Liver (tissue), 9 donors: ENCODE results near the gene SNRPB. TPM values are rescaled to one million over a fixed set of nuclear protein-coding genes. Genes with fewer than 3 reads are reported as not detected.

Experiments
- DNase-seq: peaks from one replicate; pipeline ENCODE4 v3.0.0-alpha.2; 2017; ENCODE audit warnings: low spot score
- H3K27ac ChIP-seq, 2 donors: one replicate each; pipeline ENCODE4 v1.7.0; 2013; ENCODE audit warnings: inconsistent platforms in 2 of 2, low read length in 2 of 2, control low read depth in 1 of 2, low read depth in 1 of 2, mild to moderate bottlenecking in 1 of 2
- H3K27me3 ChIP-seq, 4 donors: one replicate each; pipeline versions ENCODE4 v1.6.1 to v1.7.0; 2013; ENCODE audit warnings: low read length in 3 of 4, inconsistent platforms in 1 of 4, mild to moderate bottlenecking in 1 of 4, moderate library complexity in 1 of 4; ENCODE audit not compliant: control insufficient read depth in 4 of 4, insufficient read depth in 4 of 4
- H3K36me3 ChIP-seq, 4 donors: one replicate each; pipeline versions ENCODE4 v1.6.1 to v1.7.0; 2013; ENCODE audit warnings: low read length in 3 of 4, mild to moderate bottlenecking in 3 of 4, low read depth in 1 of 4, moderate library complexity in 1 of 4; ENCODE audit not compliant: control insufficient read depth in 4 of 4, insufficient read depth in 3 of 4
- H3K4me1 ChIP-seq, 4 donors: one replicate each; pipeline versions ENCODE4 v1.6.1 to v1.7.0; 2013; ENCODE audit warnings: low read length in 3 of 4, mild to moderate bottlenecking in 3 of 4, moderate library complexity in 1 of 4; ENCODE audit not compliant: control insufficient read depth in 4 of 4, insufficient read depth in 4 of 4
- H3K4me3 ChIP-seq, 3 donors: one replicate each; pipeline versions ENCODE4 v1.6.1 to v1.7.0; 2013; ENCODE audit warnings: low read length in 3 of 3, control low read depth in 1 of 3, low read depth in 1 of 3, mild to moderate bottlenecking in 1 of 3
- H3K9ac ChIP-seq, 2 donors: one replicate each; pipeline ENCODE4 v1.7.0; 2013; ENCODE audit warnings: low read length in 2 of 2, mild to moderate bottlenecking in 2 of 2, moderate library complexity in 2 of 2, control low read depth in 1 of 2, low read depth in 1 of 2
- H3K9me3 ChIP-seq, 4 donors: one replicate each; pipeline versions ENCODE4 v1.6.1 to v1.7.0; 2013; ENCODE audit warnings: low read length in 3 of 4; ENCODE audit not compliant: control insufficient read depth in 4 of 4
- CTCF ChIP-seq: fragments of 150-350 bp; IDR thresholded peaks from 2 replicates; pipeline ENCODE4 v1.5.1; 2017; ENCODE audit warnings: improper control_type of control experiment, low read depth, low read length; ENCODE audit not compliant: missing input control
- EGR1 ChIP-seq, 2 donors: IDR thresholded peaks; 2 replicates each; pipeline ENCODE4 v1.6.1; 2016 to 2018; ENCODE audit warnings: antibody characterized with exemption in 2 of 2, low read depth in 2 of 2
- FOXA1 ChIP-seq: IDR thresholded peaks from 2 replicates; pipeline ENCODE4 v1.6.1; 2016; ENCODE audit warnings: antibody characterized with exemption
- FOXA2 ChIP-seq: IDR thresholded peaks from 2 replicates; pipeline ENCODE4 v1.6.1; 2016; ENCODE audit warnings: antibody characterized with exemption
- GABPA ChIP-seq, 2 donors: IDR thresholded peaks in 1 of 2; conservative IDR thresholded peaks in 1 of 2; 2 replicates each; pipeline ENCODE4 v1.6.1; 2016; ENCODE audit warnings: antibody characterized with exemption in 2 of 2, mild to moderate bottlenecking in 1 of 2, moderate library complexity in 1 of 2
- HNF4A ChIP-seq, 2 donors: conservative IDR thresholded peaks; 2 replicates each; pipeline ENCODE4 v1.6.1; 2016; ENCODE audit warnings: antibody characterized with exemption in 2 of 2, mild to moderate bottlenecking in 2 of 2
- HNF4G ChIP-seq: IDR thresholded peaks from 2 replicates; pipeline ENCODE4 v1.6.1; 2016; ENCODE audit warnings: antibody characterized with exemption
- JUND ChIP-seq, 2 donors: IDR thresholded peaks; 2 replicates each; pipeline ENCODE4 v1.6.1; 2016; ENCODE audit warnings: antibody characterized with exemption in 2 of 2
- MAX ChIP-seq: IDR thresholded peaks from 2 replicates; pipeline ENCODE4 v1.6.1; 2016; ENCODE audit warnings: antibody characterized with exemption
- NR2F2 ChIP-seq: IDR thresholded peaks from 2 replicates; pipeline ENCODE4 v1.6.1; 2016; ENCODE audit warnings: antibody characterized with exemption
- RAD21 ChIP-seq, 2 donors: IDR thresholded peaks; 2 replicates each; pipeline ENCODE4 v1.6.1; 2016; ENCODE audit warnings: antibody characterized with exemption in 2 of 2, mild to moderate bottlenecking in 2 of 2
- RXRA ChIP-seq, 2 donors: IDR thresholded peaks; 2 replicates each; pipeline ENCODE4 v1.6.1; 2017 to 2018; ENCODE audit warnings: antibody characterized with exemption in 2 of 2, mild to moderate bottlenecking in 1 of 2
- SP1 ChIP-seq: IDR thresholded peaks from 2 replicates; pipeline ENCODE4 v1.6.1; 2018; ENCODE audit warnings: antibody characterized with exemption, mild to moderate bottlenecking
- TAF1 ChIP-seq: conservative IDR thresholded peaks from 2 replicates; pipeline ENCODE4 v1.6.1; 2016; ENCODE audit warnings: antibody characterized with exemption, mild to moderate bottlenecking
- YY1 ChIP-seq: IDR thresholded peaks from 2 replicates; pipeline ENCODE4 v1.6.1; 2016; ENCODE audit warnings: antibody characterized with exemption, mild to moderate bottlenecking
- ZBTB33 ChIP-seq: IDR thresholded peaks from 2 replicates; pipeline ENCODE4 v1.6.1; 2016; ENCODE audit warnings: antibody characterized with exemption
- WGBS: extraction: QIAGEN DNeasy Blood & Tissue Kit; methylation state at CpG from one replicate; pipeline ENCODE4 v1.1.7; 2013; 5-methylcytosine and 5-hydroxymethylcytosine counted together
- polyA plus RNA-seq, 2 donors: library from polyadenylated mRNA; stranded (reverse) in 1 of 2; unstranded in 1 of 2; fragments of 200-250 nt in 1 of 2; fragments of >200 nt in 1 of 2; fragmentation: Nextera tagmentation in 1 of 2; extraction: Ambion mirVana in 1 of 2; gene quantifications; one replicate each; pipeline versions ENCODE4 v1.2.1 to v1.2.3, GENCODE V29; 2013 to 2015
- total RNA-seq, 2 donors: library from RNA; depleted of rRNA; stranded (reverse); fragments of >200 nt; gene quantifications; one replicate each; pipeline ENCODE4 v1.2.3, GENCODE V29; 2014
- TF ChIP-seq, protein P1 (sequence below): IDR thresholded peaks from 2 replicates; pipeline ENCODE4 v1.6.1; 2016; ENCODE audit warnings: antibody characterized with exemption
- TF ChIP-seq, protein P2 (sequence below): IDR thresholded peaks from 2 replicates; pipeline ENCODE4 v1.6.1; 2016; ENCODE audit warnings: antibody characterized with exemption, mild to moderate bottlenecking
- donor health status: healthy.
- donor health status: healthy.
- donor health status: healthy.
- donor health status: healthy.
- donor health status: healthy.

The SNRPB gene
- total and polyA plus RNA-seq, 4 donors, result 42.3 to 111 (median 72.6) TPM

DNA sequence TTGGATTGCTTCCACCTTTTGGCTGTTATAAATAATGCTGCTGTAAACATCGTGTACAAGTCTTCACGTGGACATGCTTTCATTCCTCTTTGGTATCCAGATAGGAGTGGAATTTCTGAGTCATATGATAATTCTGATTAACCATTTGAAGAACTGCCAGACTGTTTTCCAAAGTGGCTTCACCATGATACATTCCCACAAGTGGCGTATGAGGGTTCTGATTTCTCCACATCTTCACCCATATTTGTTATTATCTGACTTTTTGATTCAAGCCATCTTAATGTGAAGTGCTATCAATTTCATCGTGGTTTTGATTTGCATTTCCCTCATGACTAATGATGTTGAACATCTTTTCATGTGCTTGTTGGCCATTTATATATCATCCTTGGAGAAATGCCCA lies 2.9 kb upstream of the SNRPB start:
- Histone ChIP-seq H3K36me3 (peaks cover 0 to 2% (median 0%) of the 10 kb centered on the region in 4 donors), H3K9ac (no peak overlapping the region), H3K4me1 (peaks cover 13 to 28% (median 23%) of the 10 kb centered on the region in 4 donors), H3K27ac (no peak overlapping the region), H3K27me3 (no peaks in the 10 kb centered on the region), H3K4me3 (no peak overlapping the region), H3K9me3 (no peaks in the 10 kb centered on the region)
- WGBS, result 79% methylated on average over 4 of the region's 4 CpGs
- TF ChIP-seq MAX (no peak), RAD21 (IDR thresholded peaks at IDR 0.05) (no peak), GABPA (IDR thresholded peaks at IDR 0.05 in 1 of 2, conservative IDR thresholded peaks at IDR 0.05 in 1 of 2) (no peak), HNF4G (no peak), FOXA1 (no peak), NR2F2 (no peak), RXRA (IDR thresholded peaks at IDR 0.05) (no peak), CTCF (no peak), JUND (IDR thresholded peaks at IDR 0.05) (no peak), ZBTB33 (no peak), HNF4A (conservative IDR thresholded peaks at IDR 0.05) (no peak), TAF1 (no peak), EGR1 (IDR thresholded peaks at IDR 0.05; ENCODE audit: low read depth in 2 of 2) (no peak), SP1 (no peak), YY1 (no peak), FOXA2 (no peak)
- TF ChIP-seq, protein P1, sequence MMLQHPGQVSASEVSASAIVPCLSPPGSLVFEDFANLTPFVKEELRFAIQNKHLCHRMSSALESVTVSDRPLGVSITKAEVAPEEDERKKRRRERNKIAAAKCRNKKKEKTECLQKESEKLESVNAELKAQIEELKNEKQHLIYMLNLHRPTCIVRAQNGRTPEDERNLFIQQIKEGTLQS, result no peak
- TF ChIP-seq, protein P2, sequence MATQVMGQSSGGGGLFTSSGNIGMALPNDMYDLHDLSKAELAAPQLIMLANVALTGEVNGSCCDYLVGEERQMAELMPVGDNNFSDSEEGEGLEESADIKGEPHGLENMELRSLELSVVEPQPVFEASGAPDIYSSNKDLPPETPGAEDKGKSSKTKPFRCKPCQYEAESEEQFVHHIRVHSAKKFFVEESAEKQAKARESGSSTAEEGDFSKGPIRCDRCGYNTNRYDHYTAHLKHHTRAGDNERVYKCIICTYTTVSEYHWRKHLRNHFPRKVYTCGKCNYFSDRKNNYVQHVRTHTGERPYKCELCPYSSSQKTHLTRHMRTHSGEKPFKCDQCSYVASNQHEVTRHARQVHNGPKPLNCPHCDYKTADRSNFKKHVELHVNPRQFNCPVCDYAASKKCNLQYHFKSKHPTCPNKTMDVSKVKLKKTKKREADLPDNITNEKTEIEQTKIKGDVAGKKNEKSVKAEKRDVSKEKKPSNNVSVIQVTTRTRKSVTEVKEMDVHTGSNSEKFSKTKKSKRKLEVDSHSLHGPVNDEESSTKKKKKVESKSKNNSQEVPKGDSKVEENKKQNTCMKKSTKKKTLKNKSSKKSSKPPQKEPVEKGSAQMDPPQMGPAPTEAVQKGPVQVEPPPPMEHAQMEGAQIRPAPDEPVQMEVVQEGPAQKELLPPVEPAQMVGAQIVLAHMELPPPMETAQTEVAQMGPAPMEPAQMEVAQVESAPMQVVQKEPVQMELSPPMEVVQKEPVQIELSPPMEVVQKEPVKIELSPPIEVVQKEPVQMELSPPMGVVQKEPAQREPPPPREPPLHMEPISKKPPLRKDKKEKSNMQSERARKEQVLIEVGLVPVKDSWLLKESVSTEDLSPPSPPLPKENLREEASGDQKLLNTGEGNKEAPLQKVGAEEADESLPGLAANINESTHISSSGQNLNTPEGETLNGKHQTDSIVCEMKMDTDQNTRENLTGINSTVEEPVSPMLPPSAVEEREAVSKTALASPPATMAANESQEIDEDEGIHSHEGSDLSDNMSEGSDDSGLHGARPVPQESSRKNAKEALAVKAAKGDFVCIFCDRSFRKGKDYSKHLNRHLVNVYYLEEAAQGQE, result no peak
- no peak for DNase-seq
